HG03342 (cell line): ENCODE results near the gene FRY.
"Not testable (repeated sequence)": the region's sequence is repeated elsewhere in the genome, so short reads cannot be mapped to it uniquely, and the experiment has no call there.

Experiments used
- ATAC-seq: cut with Tn5 transposase; IDR thresholded peaks from one replicate; pipeline ENCODE4 v1.9.1; 2021; ENCODE audit warnings: mild to moderate bottlenecking, moderate library complexity; ENCODE audit not compliant: unreplicated experiment

FRY gene

DNA sequence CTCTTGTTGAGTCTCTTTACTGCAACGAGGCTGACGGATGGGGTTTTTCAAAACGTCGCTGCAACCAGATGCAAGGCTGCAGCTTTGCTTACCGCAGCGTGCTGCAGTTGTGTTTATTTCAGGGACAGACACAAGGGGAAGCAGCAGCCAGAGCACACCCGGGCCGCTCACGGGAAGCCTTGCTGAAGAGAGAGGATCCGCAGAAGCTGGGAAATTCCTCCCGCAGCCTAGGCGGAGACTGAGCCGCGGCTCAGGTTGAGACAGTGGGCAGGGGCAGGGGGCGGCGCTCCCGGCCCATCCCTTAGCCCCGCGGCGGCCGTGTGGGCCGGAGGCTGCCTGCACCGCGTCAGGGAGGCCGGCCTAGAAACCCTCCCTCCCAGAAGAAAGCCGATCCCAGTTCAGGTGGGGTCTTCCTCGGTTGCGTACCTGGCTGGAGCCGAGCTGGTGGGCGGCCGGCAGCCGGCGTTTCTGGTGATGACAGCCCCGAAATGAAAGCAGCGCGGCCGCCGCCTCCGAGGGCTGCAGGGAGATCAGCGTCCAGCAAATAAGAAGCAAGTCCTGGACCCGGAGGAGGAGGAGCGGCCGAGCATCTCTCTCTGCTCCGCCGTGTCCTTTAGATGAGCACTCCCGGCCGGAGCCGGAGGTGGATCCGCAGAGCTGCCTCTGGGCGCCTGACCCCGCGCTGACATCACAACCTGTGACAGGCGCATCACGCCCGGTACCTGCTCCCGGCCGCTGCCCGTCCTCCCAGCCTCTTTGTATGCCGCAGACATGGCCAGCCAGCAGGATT lies at the start of gene FRY:
Gene FRY, plus strand, starts transcription at position 750 of the 790 bp plus-strand sequence. Its CDS starts 22 bp downstream, at position 772.
- peak; percentile 81 for ATAC-seq

DNA sequence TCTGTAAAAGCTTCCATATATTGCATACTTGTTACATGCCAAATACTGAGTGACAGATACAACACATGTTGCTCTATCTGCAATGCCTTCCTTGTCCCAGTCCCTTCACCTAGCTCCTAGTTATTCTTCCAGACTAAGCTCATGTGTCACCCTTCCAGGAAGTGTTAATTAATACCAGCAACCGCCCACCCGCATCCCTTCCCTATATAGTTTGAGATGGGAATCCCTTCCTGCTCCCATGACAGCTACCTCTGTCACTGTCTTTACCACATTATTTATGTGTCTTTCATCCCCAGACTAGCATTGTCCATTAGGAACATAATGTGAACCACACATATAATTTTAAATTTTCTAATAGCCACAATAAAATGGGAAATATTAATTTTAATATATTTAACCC lies 49.5 kb upstream of the FRY start:
- no peak for ATAC-seq

DNA sequence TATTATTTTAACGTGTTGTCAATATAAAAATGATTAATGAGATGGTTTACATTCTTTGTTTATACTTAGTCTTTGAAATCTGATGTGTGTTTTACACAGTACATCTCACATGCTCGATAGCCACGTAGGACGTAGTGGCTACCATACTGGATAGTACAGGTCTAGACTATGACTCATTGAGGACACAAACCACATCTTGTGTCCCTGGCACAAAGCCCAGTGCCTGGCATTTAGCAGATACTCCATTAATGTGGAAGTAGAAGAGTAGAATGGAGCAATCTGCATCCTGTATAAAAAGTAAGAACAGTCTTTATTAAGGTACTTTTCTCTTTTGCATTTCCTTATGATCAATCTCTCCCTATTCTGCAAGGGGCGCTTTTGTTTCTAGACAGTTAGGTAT lies 49.0 kb upstream of the FRY start:
- ATAC-seq, result no peak

DNA sequence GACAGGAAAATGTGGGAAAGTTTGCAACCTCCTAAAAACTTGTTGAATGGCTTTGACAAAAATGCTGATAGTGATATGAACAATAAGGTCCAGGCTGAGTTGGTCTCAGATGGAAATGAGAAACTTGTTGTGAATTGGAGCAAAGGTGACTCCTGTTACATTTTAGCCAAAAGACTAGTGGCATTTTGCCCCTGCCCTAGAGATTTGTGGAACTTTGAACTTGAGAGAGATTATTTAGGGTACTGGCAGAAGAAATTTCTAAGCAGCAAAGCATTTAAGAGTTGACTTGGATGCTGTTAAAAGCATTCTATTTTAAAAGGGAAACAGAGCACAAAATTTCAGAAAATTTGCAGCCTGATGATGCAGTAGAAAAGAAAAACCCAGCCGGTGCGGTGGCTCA lies 47.9 kb upstream of the FRY start:
- not testable (repeated sequence) for ATAC-seq

DNA sequence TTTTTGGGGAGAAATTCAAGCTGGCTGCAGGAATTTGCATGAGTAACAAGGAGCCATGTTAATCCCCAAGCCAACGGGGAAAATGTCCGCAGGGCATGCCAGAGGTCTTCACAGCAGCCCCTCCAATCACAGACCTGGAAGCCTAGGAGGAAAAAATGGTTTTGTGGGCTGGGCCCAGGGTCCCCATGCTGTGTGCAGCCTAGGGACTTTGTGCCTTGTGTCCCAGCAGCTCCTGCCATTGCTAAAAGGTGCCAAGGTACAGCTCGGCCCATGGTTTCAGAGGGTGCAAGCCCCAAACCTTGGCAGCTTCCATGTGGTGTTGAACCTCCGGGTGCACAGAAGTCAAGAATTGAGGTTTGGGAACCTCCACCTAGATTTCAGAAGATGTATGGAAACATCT lies 47.2 kb upstream of the FRY start:
- not testable (repeated sequence) for ATAC-seq

DNA sequence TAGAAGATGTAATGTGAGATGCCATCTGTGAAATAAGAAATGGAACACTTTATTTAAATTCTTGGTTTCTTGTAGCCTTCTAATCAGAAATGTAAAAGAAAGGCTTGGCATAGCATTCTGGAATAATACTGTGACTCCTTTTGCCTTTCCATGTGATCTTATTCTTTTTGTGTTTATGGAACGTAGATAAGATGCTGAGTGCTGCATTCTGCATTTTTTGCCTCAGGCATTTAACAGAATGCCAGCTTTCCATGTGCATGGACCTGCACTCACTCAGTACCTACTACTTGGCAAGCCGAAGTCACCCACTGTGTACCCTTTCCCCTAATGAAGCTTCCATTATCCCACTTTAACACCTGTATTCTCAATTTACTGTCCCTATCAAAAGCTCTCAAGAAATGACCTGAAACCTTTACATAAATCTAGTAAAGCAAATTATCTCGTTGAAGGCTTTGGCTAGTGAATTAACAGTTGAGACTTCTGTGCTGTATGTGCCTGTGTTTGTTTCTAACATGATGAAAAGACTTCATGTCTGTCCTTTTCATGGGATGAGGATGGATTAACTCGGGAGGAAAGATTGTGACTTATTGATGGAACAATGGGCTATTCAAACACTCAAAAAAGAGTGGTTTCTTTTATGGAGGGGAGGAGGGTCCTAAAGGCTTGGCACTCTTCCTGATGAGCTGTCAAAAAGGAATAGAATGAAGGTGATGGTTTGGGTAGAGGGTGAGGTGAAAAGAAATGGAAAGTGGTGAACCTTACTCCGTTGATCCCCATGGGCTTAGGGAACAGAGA lies 44.7 kb upstream of the FRY start:
- no peak for ATAC-seq

DNA sequence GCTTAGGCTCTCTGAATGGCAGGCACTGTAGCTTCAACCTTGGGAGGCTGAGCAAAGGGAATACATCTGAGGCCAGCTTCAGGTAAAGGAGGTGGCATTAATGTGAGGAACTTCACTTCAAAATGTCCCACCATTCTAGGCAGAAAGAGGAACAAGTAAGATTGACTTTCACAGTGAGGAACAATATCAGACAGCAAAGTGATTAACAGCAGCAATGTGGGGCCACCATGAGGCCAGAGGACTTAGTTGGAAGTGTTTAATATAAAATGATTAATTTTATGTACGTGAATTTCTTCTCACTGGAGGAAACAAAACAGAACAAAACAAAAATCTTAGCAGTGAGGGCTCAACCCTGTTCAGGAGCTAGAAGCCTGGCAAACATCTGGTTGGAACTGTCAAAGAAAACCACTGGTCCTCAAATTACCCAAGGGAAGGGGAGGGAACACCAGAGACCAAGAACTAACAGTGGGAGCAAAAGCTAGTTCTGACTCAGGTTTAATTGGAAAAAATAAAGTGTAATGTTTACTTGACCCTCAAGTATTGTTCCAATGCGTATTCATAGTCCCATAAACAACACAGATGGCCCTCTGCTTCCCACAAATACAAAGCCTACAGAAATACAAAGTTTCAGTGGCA lies 43.9 kb upstream of the FRY start:
- ATAC-seq, result no peak

DNA sequence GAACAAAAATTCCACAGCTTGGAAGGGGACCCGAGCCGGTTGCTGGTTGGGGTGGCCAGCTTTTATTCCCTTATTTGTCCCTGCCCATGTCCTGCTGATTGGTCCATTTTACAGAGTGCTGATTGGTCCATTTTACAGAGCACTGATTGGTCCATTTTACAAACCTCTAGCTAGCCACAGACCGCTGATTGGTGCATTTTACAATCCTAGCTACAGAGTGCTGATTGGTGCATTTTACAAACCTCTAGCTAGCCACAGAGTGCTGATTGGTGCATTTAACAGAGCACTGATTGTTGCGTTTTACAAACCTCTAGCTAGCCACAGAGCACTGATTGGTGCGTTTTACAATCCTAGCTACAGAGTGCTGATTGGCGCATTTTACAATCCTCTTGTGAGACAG lies 37.2 kb upstream of the FRY start:
- ATAC-seq, result not testable (repeated sequence)

DNA sequence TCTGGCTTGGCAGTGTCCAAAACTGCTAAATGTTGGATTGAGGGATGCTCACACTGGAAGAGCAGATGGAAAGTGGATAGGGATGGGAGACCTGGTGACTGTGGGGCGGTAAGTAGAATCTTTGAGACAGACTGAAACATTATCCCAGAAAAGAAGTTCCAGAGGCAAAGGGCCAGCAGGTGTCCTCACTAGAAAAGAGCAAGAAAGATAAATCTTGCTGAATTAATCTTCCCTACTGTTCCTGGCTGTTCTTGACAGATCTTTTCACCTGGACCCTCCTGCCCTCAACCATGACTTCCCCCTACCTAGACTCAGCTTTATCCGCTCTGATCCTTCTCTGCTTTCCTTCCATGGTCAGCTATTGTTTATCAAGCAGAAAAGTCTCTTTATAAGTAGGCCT lies 35.0 kb upstream of the FRY start:
- no peak for ATAC-seq

DNA sequence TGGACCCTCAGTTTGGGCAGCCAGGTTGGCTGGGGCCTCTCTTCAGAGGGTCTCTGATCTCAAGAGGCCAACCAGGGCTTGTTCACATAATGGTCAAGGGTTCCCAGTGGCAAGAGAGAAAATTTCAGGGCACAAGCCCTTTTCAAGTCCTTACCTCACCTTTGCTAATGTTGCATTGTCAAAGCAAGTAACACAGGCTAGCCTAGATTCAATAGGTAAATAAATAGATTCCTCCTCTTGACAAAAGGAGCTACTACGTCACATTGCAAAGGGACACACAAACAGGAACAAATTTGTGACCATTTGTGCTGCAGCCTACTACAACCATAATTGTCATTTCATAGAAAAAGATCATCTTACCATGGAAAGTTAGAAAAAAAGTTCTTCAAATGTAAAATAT lies 33.9 kb upstream of the FRY start:
- ATAC-seq, result no peak

DNA sequence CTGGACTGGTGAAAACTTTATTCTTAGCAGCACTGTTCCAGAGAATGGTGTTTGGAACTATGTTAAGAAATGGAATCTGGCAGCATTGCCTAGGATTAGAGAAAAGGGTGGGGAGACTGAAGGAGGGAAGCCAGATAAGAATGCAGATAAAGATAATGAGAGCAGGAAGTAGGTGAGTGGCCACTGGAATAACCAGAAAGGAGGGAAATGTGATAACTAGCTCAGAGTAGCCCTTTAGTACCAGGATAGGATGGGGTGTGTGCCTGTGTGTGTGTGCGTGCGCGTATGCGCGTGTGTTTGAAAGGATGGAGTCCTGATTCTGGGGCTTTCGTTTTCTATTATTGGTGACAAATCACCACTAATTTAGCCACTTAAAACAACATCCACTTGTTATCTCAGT lies 33.4 kb upstream of the FRY start:
- ATAC-seq, result no peak

DNA sequence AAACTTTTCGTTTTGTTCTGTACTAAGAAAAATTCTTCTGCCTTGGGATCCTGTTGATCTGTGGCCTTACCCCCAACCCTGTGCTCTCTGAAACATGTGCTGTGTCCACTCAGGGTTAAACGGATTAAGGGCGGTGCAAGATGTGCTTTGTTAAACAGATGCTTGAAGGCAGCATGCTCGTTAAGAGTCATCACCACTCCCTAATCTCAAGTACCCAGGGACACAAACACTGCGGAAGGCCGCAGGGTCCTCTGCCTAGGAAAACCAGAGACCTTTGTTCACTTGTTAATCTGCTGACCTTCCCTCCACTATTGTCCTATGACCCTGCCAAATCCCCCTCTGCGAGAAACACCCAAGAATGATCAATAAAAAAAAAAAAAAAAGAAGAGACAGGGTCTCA lies 30.8 kb upstream of the FRY start:
- not testable (repeated sequence) for ATAC-seq

DNA sequence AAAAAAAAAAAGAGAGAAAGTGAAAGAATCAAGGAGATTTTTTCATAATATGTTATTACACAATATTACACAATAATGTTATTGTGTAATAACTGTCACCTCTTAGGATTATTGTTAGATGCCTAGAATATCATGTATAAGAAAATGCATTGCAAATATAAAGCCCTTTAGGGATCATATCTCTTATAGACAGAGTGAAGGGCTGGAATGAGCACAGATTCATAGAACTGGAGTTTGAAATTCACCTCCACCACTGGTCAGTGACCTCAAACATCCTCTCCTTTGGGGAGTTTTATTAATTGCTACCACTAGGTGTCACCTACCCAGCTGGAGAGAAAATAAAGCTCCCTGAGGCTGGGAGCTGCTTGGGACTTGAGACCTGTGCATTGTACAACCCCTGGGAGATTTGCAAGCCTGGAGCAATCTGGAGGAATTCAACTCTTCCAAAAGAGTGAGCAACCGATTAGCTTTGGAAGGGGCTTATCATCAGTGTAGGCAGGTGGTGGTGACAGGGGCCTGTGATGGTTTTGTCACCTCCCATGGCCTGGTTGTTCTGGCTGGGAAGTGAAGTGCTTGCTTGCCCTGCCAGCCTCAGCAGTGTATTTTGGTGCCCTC lies 30.3 kb upstream of the FRY start:
- peak; percentile 88 for ATAC-seq

DNA sequence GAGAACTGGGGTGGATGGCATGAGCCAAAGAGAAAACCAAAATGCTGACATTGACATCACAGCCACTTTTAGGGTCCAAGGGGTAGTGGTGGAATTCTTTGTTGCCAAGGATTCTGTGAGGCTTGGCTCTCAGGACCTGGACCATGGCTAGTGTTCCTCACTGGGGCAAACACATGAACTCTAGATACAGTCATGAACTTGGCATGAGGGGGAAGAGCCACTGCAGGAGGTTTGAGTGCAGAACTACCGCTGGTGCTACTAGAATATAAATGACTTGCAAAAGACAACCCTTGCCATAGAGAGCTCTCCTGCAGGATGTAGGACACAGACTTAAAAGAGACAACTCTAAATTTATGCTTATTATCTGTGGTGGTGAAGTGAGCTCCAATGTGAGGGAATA lies 29.8 kb upstream of the FRY start:
- no peak for ATAC-seq

DNA sequence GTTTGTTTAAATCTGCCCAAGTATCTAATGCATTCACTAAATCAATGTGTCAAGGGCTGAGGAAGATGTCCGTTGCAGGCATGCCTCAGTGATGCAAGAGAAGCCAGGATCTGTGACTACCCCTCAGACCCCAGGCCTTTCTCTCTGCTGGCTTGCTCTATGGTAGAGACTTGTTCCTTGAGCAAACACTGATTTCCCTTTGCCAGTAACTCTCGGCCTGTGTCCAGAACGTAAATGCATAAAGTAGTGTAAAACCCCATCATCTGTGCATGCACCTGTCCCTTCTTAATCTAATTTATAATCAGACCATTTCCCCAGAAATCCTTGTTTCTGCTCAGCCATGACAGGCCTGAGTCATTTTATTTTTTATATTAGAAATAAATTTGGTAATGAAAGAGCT lies 28.7 kb upstream of the FRY start:
- ATAC-seq, result no peak

DNA sequence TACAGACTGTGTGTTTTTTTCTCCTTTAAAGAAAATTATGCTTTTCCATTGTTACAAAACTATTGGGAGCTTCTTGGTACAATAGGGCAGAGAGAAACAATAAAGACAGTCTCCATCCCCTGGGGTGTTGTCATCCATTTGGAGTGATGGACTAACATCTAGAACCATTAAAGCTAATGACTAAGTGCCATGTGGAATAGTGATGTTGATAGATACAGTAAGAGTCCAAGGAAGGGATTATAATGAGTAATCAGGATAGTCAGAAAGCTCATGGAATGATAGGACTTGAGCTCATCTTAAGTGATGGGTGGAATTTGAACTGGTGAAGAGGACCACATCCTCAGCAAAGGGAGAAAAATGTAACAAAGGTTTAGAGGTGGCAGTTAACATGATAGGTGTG lies 24.1 kb upstream of the FRY start:
- no peak for ATAC-seq

DNA sequence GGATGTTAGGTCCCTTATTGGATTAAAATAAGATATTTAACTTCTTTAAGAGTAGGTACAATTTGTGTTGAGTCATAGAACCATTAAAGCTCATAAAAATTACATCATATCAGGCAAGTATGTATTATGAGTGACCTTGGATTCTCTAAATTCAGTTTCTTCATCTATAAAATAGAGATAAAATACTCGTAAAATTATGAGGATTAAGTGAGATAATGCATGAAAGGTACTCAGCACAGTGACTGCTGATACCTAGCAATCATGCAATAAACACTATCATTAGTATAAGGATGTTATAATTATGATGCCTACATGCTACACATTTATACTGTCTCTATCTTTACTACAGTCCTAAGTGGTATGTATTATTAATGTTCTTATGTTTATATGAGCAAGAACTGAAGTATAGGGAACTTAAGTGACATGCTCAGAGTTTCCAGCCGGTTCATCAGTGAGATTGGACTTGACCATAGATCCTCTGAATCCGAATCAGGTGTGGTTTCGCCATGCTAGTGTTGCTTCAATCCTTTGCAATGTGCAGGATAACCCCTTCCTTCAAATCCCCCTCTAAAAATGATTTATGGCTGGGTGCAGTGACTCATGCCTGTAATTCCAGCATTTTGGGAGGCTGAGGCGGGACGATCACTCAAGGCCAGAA lies 22.9 kb upstream of the FRY start:
- ATAC-seq, result no peak

DNA sequence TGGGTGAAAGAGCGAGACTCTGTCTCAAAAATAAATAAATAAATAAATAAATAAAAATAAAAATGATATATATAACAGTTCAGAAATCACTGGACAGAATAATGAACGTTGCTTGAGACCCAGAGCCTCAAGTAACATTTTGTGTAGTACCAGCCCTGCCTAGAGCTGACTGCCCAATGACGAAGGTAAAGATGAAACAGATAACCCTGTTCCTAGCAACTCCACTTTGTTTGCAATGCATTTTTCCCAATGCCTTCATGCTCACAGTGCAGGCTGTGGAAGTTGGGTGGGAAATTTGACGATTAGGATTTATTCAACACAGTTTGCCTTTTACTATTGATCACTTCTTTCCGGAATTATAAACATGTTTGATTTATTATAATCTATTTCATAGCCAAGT lies 22.2 kb upstream of the FRY start:
- ATAC-seq, result no peak

DNA sequence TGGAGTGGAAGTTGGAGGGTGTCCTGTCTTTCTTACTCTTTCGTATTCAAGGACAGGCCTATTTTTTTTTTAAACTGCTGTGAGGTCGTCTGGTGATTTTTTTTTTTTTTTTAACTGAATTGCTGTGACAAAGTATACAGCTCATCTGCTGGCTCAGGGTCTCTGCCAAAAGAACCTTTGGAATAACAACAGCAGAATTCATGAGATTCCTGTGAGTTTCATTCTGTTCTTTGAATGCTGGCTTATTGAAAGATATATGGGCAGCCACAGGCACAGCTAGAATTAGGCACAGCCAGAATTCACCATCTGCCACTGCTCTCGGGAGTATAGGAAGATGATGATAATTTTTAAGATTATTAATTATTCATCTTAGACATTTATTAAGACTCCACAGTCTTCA lies 21.4 kb upstream of the FRY start:
- ATAC-seq, result no peak

DNA sequence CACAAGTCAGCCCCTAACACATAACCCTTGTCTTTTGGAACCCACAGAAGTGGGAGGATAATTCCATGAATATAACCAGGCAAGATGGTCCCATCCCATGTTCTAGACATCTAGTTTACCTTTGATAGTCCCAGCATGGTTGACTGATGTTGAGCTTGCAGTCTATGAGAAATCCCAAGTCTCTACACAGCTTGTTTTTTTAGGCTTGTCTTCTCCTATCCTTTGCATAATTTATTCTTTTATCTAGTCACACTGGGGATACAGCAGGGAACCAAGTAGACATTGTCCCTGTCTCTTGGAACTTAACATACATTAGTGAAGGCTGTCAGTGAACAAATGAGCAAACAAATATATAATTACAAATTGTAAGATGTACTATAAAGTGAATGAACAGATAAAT lies 19.6 kb upstream of the FRY start:
- ATAC-seq, result no peak

DNA sequence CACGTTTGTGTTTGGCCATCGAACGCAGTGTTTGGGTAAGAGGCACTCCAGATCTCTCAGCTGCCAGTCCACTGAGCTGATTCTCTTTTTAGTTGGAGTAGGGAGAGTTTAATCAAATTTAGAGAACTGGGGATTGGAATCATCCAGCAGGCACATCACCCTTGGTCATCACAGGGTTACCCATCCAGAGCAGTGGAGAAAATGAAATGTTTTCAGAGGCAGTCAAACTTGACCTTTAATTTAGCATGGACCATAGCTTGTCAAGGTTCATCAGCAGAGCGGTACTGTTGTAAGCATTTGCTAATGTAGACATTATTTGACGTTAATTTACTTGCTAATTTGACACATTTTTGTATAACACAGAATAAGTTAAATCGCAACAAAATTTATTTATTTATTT lies 18.4 kb upstream of the FRY start:
- ATAC-seq, result no peak
